B cell (primary cell): ENCODE data around the gene ZNF211.

Experiments used
- EZH2 ChIP-seq: IDR thresholded peaks from 2 replicates; pipeline ENCODE4 v1.6.1; 2012; ENCODE audit warnings: borderline replicate concordance, low read depth, mild to moderate bottlenecking, moderate library complexity, low read length; ENCODE audit not compliant: insufficient read depth, poor library complexity, severe bottlenecking
- TF ChIP-seq, protein P1 (sequence below): fragments of 200-600 bp; IDR thresholded peaks from one replicate; pipeline ENCODE4 v1.8.0; 2022; ENCODE audit warnings: antibody characterized with exemption, mild to moderate bottlenecking

DNA sequence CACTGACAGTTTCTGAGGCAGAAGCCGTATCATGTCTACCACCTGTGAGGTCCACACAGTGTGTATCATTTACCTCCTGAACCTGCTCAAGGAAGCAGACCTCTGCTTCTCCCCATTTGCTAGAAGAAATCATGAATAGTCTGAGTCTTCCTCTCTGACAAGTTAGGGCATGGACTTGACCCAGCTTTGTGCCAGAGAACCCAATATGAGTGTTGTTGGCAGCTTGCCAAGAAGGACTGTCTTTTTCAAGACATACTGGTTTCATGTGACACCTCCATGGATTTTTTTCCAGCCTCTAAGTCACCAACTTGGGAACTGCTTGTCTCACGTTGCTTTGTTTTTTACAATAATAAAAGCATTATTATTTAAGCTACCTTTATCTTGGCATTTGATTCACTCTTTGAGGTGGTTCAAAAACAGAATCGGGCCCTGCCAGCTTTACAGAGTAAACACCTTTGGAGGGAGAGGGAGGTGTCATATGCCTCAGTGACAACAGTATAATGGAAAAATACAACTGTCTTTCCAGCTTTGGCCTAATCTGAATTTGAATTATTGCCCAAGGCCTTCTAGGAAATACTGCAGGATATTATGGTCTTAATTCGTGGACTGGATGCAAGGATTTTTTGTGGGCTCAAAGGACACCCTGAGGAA lies 9.6 kb downstream of the ZNF211 start:
- TF ChIP-seq, protein P1, sequence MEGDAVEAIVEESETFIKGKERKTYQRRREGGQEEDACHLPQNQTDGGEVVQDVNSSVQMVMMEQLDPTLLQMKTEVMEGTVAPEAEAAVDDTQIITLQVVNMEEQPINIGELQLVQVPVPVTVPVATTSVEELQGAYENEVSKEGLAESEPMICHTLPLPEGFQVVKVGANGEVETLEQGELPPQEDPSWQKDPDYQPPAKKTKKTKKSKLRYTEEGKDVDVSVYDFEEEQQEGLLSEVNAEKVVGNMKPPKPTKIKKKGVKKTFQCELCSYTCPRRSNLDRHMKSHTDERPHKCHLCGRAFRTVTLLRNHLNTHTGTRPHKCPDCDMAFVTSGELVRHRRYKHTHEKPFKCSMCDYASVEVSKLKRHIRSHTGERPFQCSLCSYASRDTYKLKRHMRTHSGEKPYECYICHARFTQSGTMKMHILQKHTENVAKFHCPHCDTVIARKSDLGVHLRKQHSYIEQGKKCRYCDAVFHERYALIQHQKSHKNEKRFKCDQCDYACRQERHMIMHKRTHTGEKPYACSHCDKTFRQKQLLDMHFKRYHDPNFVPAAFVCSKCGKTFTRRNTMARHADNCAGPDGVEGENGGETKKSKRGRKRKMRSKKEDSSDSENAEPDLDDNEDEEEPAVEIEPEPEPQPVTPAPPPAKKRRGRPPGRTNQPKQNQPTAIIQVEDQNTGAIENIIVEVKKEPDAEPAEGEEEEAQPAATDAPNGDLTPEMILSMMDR = no peak
- TF ChIP-seq EZH2 = no peak
